Osteoblast (primary cell): ENCODE results near the gene WDR86. TPM values are rescaled to one million over a fixed set of nuclear protein-coding genes. Genes with fewer than 3 reads are reported as not detected.

Experiments used
- DNase-seq: peaks from one replicate; pipeline ENCODE4 v3.0.0; 2011; ENCODE audit warnings: low spot score, mixed read lengths; ENCODE audit not compliant: insufficient read length; ENCODE audit errors: missing footprints
- H2AFZ ChIP-seq: 2 replicates; pipeline ENCODE4 v1.6.0; 2011; ENCODE audit warnings: mild to moderate bottlenecking, low read length
- H3K27ac ChIP-seq: 2 replicates; pipeline ENCODE4 v1.5.1; 2011; ENCODE audit warnings: mild to moderate bottlenecking, low read depth, low read length, moderate library complexity
- H3K27me3 ChIP-seq: 2 replicates; pipeline ENCODE4 v1.6.0; 2012; ENCODE audit warnings: mild to moderate bottlenecking, control low read depth, inconsistent platforms, low read length, moderate library complexity; ENCODE audit not compliant: insufficient read depth
- H3K36me3 ChIP-seq: 2 replicates; pipeline ENCODE4 v1.5.1; 2011; ENCODE audit warnings: mild to moderate bottlenecking, low read length, control low read depth, moderate library complexity; ENCODE audit not compliant: insufficient read depth
- H3K4me1 ChIP-seq: 2 replicates; pipeline ENCODE4 v1.5.1; 2011; ENCODE audit warnings: mild to moderate bottlenecking, low read length, control low read depth, moderate library complexity; ENCODE audit not compliant: insufficient read depth
- H3K4me2 ChIP-seq: 2 replicates; pipeline ENCODE4 v1.6.0; 2011; ENCODE audit warnings: mild to moderate bottlenecking, low read length; ENCODE audit not compliant: insufficient read depth
- H3K4me3 ChIP-seq: fragments of 200-600 bp; sonication (generic); 3 replicates; pipeline ENCODE4 v1.5.1; 2012; ENCODE audit warnings: mild to moderate bottlenecking, low read length, inconsistent platforms; ENCODE audit not compliant: insufficient read depth
- H3K79me2 ChIP-seq: 2 replicates; pipeline ENCODE4 v1.6.0; 2012; ENCODE audit warnings: mild to moderate bottlenecking, low read length, control low read depth, inconsistent platforms; ENCODE audit not compliant: insufficient read depth
- H3K9me3 ChIP-seq: 2 replicates; pipeline ENCODE4 v1.5.1; 2011; ENCODE audit warnings: low read depth, low read length, control low read depth
- H4K20me1 ChIP-seq: 2 replicates; pipeline ENCODE4 v1.6.0; 2012; ENCODE audit warnings: mild to moderate bottlenecking, low read length, control low read depth; ENCODE audit not compliant: insufficient read depth
- total RNA-seq: library from RNA; depleted of rRNA; stranded (reverse); fragments of >200 nt; gene quantifications from 2 replicates; pipeline ENCODE4 v1.2.3, GENCODE V29; 2012
- TF ChIP-seq, protein P1 (sequence below): IDR thresholded peaks from 2 replicates; pipeline ENCODE4 v1.5.1; 2011; ENCODE audit warnings: mild to moderate bottlenecking, low read depth, low read length, moderate library complexity; ENCODE audit errors: extremely low read depth

The WDR86 gene
- total RNA-seq, 1 donor: 15.6 TPM

DNA sequence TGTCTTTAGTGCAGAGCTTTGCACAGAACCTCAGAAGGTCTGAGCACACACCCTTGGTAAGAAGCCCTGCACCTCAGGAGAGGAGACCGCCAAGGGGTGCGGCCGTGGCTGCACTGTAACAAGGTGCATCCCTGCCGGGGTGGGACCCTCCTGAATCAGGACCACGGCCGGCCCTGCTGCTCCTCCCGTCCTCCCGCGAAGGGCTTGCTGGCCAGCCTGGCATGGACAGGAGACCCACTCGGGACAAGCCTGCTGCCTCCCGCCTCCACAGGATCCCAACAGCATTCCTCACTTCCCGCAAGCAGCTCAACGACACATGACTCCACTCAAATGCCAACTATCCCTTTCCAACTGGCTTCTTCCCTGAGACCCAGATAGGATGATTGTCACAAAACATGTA, 12.8 kb downstream of the WDR86 start:
- Histone ChIP-seq H3K27me3 (peaks cover 7% of the 10 kb centered on the region), H3K27ac (no peak overlapping the region), H4K20me1 (no peaks in the 10 kb centered on the region), H2AFZ (no peak overlapping the region), H3K36me3 (no peaks in the 10 kb centered on the region), H3K4me2 (no peak overlapping the region), H3K9me3 (no peaks in the 10 kb centered on the region), H3K4me1 (no peaks in the 10 kb centered on the region), H3K4me3 (no peak overlapping the region), H3K79me2 (no peaks in the 10 kb centered on the region)
- DNase-seq: peak; percentile 56
- TF ChIP-seq, protein P1, sequence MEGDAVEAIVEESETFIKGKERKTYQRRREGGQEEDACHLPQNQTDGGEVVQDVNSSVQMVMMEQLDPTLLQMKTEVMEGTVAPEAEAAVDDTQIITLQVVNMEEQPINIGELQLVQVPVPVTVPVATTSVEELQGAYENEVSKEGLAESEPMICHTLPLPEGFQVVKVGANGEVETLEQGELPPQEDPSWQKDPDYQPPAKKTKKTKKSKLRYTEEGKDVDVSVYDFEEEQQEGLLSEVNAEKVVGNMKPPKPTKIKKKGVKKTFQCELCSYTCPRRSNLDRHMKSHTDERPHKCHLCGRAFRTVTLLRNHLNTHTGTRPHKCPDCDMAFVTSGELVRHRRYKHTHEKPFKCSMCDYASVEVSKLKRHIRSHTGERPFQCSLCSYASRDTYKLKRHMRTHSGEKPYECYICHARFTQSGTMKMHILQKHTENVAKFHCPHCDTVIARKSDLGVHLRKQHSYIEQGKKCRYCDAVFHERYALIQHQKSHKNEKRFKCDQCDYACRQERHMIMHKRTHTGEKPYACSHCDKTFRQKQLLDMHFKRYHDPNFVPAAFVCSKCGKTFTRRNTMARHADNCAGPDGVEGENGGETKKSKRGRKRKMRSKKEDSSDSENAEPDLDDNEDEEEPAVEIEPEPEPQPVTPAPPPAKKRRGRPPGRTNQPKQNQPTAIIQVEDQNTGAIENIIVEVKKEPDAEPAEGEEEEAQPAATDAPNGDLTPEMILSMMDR: no peak

DNA sequence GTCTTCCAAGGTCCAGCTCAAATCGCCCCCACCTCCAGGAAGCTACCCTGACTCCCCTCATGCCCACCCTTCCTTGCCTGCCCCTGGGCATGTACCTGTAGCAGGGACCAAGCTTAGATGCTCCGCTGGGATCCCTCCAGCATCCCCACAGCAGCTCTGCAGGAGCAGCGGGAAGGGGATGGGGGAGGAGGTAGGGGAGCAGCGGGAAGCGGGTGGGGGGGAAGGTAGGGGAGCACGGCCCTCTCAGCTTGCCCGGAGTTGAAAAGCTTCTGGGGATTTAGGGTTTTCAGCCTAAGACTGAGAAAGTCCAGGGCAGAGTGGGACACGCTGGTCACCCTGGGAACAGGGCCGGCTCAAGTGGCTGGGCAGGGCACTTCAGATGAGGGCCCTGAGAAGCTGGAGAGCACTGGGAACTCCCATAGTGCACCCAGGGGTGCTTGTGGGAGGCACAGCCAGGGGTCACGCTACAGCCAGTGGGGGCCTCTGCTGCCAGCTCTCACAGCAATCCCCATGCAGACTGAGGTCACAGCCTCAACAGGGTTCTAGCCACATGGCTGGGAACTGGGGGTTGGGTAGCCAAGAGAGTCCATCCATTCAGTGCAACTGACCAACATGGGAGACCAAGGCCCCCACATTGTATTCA, 13.4 kb downstream of the WDR86 start:
- H3K4me2 ChIP-seq: no peak overlapping the region
- H3K36me3 ChIP-seq: no peaks in the 10 kb centered on the region
- H3K27me3 ChIP-seq: peaks cover 7% of the 10 kb centered on the region
- no peak overlapping the region for H2AFZ ChIP-seq
- TF ChIP-seq, protein P1: no peak
- H3K9me3 ChIP-seq: no peaks in the 10 kb centered on the region
- no peaks in the 10 kb centered on the region for H3K4me1 ChIP-seq
- no peaks in the 10 kb centered on the region for H4K20me1 ChIP-seq
- DNase-seq: peak; percentile 68
- no peak overlapping the region for H3K27ac ChIP-seq
- H3K4me3 ChIP-seq: no peak overlapping the region
- H3K79me2 ChIP-seq: no peaks in the 10 kb centered on the region

DNA sequence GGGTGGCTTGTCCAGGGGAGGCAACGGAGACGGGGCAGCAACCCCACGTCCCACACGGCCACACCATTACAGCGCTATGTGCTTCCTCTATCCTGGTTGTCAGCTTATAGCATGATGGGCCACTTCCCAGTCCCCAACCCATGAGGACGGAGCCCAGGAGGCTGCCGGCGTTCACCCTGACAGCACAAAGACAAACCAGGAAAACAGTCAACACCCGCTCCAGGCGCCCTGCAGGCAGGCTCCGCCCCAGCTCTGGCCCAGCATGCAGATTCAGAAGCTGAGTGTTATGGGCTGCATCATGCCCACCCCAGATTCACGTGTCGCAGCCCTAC, 14.8 kb downstream of the WDR86 start:
- no peak overlapping the region for H2AFZ ChIP-seq
- H3K9me3 ChIP-seq: no peaks in the 10 kb centered on the region
- H3K27me3 ChIP-seq: peaks cover 11% of the 10 kb centered on the region
- no peaks in the 10 kb centered on the region for H3K79me2 ChIP-seq
- H3K4me1 ChIP-seq: no peaks in the 10 kb centered on the region
- H4K20me1 ChIP-seq: no peaks in the 10 kb centered on the region
- TF ChIP-seq, protein P1: no peak
- no peak overlapping the region for H3K27ac ChIP-seq
- H3K4me3 ChIP-seq: no peak overlapping the region
- H3K4me2 ChIP-seq: no peak overlapping the region
- DNase-seq: peak; percentile 15
- no peaks in the 10 kb centered on the region for H3K36me3 ChIP-seq

DNA sequence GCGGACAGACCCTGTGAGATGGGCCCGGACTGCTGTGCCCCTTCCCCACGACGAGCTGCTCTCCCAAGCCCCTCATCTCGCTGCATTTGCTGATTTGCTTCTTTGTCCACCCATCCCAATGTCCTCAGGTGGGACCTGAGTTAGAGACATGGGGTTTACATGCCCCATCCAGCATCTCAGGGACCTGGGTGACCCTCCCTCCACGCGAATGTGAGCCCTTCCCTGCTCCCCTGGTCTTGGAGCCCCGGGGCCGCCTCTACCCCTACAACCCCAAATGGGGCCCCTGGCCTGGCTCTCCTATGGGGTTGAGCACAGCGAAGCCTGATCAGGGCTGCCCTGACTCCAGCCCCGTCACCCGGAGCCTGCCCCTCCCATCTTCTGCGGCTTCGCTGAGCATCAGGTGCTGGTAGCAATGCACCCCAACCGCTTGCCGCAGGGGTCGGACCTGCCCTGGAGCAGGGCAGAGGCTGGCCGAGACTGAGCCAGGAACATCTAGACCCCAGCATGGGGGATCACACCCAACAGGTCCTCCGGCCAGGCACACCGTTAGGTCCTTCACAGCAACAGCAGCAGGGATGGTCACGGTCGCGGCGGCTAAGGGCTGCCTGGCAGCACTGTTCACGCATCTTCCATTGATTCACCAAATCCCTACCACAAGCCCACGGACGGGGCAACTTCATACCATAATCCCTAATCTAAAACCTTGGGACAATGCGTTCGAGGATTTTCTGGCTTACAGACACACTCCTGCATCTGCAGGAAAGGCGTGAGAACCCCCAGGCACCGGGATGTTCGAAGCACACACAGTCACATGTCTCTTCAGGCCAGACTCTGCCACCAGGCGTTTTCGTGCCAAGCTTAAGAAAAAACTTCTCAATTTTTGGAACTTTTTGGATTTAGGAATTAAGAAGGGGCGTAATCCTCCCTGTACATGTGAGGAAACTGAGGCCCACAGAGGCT, 15.5 kb downstream of the WDR86 start:
- H3K36me3 ChIP-seq: no peaks in the 10 kb centered on the region
- H3K4me1 ChIP-seq: no peaks in the 10 kb centered on the region
- peaks cover 8% of the 10 kb centered on the region for H3K27me3 ChIP-seq
- no peak overlapping the region for H3K27ac ChIP-seq
- H4K20me1 ChIP-seq: no peaks in the 10 kb centered on the region
- no peaks in the 10 kb centered on the region for H3K9me3 ChIP-seq
- no peak overlapping the region for H3K4me2 ChIP-seq
- no peak overlapping the region for H3K4me3 ChIP-seq
- peak; percentile 39 for DNase-seq
- no peak overlapping the region for H2AFZ ChIP-seq
- TF ChIP-seq, protein P1: no peak
- no peaks in the 10 kb centered on the region for H3K79me2 ChIP-seq
